Activated CD8-positive, alpha-beta memory T cell treated with anti-CD3 and anti-CD28 coated beads for 48 hours (primary cell): Measurements from ENCODE around the gene PCDHB13.
"Not testable (repeated sequence)": the region's sequence is repeated elsewhere in the genome, so short reads cannot be mapped to it uniquely, and the experiment has no call there.

Experiments
- DNase-seq, 3 experiments: peaks; one replicate each; pipeline ENCODE4 v3.0.0-alpha.2; 2020; ENCODE audit warnings: low read depth in 2 of 3, low spot score in 2 of 3

The PCDHB13 gene

DNA sequence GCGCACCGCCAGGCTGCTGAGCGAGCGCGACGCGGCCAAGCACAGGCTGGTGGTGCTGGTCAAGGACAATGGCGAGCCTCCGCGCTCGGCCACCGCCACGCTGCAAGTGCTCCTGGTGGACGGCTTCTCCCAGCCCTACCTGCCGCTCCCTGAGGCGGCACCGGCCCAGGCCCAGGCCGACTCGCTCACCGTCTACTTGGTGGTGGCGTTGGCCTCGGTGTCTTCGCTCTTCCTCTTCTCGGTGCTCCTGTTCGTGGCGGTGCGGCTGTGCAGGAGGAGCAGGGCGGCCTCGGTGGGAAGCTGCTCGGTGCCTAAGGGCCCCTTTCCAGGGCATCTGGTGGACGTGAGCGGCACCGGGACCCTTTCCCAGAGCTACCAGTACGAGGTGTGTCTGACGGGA, 12.1 kb upstream of the PCDHB13 start:
- DNase-seq: not testable (repeated sequence)

DNA sequence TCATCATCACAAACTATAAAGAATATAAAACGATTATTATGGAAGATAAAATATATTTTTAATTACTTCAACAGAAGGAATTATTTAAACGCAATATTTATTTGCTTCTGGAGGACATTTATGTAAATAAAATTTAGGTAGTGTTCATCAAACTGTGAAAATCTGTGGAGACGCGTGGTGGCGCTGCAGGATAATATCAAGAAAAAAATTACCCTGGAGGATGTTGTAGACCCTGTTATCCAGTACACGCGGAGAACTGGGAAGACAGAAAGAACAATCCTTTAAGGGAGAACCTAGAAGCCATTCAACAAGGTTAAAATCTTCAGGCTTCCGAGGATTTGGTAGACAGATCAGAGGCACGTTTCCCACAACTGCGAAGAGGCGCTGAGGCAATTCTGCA, 5.2 kb upstream of the PCDHB13 start, which contains the start of gene PCDHB12:
Gene PCDHB12 (plus strand): TSS at position 242 of the 400 bp plus-strand sequence. CDS start 189 bp downstream, outside the sequence.
- DNase-seq: no peak

DNA sequence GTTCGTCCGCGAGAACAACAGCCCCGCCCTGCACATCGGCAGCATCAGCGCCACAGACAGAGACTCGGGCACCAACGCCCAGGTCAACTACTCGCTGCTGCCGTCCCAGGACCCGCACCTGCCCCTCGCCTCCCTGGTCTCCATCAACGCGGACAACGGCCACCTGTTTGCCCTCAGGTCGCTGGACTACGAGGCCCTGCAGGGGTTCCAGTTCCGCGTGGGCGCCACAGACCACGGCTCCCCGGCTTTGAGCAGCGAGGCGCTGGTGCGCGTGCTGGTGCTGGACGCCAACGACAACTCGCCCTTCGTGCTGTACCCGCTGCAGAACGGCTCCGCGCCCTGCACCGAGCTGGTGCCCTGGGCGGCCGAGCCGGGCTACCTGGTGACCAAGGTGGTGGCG, 3.4 kb upstream of the PCDHB13 start:
- not testable (repeated sequence) for DNase-seq

DNA sequence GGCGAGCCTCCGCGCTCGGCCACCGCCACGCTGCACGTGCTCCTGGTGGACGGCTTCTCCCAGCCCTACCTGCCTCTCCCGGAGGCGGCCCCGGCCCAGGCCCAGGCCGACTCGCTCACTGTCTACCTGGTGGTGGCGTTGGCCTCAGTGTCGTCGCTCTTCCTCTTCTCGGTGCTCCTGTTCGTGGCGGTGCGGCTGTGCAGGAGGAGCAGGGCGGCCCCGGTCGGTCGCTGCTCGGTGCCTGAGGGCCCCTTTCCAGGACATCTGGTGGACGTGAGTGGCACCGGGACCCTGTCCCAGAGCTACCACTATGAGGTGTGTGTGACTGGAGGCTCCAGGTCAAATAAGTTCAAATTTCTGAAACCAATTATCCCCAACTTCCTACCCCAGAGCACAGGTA, 2.9 kb upstream of the PCDHB13 start:
- DNase-seq: not testable (repeated sequence)

DNA sequence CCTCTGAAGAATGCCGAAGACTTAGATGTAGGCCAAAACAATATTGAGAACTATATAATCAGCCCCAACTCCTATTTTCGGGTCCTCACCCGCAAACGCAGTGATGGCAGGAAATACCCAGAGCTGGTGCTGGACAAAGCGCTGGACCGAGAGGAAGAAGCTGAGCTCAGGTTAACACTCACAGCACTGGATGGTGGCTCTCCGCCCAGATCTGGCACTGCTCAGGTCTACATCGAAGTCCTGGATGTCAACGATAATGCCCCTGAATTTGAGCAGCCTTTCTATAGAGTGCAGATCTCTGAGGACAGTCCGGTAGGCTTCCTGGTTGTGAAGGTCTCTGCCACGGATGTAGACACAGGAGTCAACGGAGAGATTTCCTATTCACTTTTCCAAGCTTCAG, 864 bp downstream of the PCDHB13 start:
- not testable (repeated sequence) for DNase-seq

DNA sequence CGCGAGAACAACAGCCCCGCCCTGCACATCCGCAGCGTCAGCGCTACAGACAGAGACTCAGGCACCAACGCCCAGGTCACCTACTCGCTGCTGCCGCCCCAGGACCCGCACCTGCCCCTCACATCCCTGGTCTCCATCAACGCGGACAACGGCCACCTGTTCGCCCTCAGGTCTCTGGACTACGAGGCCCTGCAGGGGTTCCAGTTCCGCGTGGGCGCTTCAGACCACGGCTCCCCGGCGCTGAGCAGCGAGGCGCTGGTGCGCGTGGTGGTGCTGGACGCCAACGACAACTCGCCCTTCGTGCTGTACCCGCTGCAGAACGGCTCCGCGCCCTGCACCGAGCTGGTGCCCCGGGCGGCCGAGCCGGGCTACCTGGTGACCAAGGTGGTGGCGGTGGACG, 1.8 kb downstream of the PCDHB13 start:
- not testable (repeated sequence) for DNase-seq

DNA sequence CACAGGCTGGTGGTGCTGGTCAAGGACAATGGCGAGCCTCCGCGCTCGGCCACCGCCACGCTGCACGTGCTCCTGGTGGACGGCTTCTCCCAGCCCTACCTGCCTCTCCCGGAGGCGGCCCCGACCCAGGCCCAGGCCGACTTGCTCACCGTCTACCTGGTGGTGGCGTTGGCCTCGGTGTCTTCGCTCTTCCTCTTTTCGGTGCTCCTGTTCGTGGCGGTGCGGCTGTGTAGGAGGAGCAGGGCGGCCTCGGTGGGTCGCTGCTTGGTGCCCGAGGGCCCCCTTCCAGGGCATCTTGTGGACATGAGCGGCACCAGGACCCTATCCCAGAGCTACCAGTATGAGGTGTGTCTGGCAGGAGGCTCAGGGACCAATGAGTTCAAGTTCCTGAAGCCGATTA, 2.3 kb downstream of the PCDHB13 start:
- DNase-seq: not testable (repeated sequence)

DNA sequence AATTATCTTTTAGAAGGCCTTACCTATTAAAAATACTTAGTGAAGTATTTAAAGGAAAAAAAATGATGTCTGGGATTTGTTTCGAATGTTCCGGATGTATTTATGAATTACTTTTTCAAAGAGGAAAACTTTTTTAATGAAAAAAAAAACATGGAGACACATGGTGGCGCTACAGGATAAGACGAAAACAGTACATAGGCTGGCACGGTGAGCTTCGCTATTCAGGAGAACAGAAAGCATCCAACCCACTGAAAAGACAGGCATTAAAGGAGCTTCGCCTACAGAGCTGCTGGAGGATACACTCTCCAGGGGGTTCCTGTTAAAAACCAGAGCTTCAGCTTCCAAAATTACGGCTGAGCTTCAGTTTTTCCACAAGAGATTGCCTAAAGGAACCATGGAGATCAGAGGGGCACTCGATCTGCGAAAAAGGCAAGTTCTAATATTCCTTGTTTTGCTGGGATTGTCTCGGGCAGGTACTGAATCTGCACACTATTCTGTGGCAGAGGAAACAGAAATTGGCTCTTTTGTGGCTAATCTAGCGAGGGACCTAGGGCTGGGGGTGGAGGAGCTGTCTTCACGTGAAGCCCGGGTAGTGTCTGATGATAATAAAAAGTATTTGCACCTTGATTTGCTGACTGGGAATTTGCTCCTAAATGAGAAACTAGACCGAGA, 9.5 kb downstream of the PCDHB13 start, which contains the start of gene PCDHB14:
Gene PCDHB14 (plus strand): TSS at position 232 of the 672 bp plus-strand sequence. CDS start 163 bp downstream, at position 395.
- no peak for DNase-seq

DNA sequence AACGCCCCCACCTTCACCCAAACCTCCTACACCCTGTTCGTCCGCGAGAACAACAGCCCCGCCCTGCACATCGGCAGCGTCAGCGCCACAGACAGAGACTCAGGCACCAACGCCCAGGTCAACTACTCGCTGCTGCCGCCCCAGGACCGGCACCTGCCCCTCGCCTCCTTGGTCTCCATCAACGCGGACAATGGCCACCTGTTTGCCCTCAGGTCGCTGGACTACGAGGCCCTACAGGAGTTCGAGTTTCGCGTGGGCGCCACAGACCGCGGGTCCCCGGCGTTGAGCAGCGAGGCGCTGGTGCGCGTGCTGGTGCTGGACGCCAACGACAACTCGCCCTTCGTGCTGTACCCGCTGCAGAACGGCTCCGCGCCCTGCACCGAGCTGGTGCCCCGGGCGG, 11.1 kb downstream of the PCDHB13 start:
- DNase-seq: not testable (repeated sequence)

DNA sequence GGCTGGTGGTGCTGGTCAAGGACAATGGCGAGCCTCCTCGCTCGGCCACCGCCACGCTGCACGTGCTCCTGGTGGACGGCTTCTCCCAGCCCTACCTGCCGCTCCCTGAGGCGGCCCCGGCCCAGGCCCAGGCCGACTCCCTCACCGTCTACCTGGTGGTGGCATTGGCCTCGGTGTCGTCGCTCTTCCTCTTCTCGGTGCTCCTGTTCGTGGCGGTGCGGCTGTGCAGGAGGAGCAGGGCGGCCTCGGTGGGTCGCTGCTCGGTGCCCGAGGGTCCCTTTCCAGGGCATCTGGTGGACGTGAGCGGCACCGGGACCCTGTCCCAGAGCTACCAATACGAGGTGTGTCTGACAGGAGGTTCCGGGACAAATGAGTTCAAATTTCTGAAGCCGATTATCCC, 11.7 kb downstream of the PCDHB13 start:
- not testable (repeated sequence) for DNase-seq

DNA sequence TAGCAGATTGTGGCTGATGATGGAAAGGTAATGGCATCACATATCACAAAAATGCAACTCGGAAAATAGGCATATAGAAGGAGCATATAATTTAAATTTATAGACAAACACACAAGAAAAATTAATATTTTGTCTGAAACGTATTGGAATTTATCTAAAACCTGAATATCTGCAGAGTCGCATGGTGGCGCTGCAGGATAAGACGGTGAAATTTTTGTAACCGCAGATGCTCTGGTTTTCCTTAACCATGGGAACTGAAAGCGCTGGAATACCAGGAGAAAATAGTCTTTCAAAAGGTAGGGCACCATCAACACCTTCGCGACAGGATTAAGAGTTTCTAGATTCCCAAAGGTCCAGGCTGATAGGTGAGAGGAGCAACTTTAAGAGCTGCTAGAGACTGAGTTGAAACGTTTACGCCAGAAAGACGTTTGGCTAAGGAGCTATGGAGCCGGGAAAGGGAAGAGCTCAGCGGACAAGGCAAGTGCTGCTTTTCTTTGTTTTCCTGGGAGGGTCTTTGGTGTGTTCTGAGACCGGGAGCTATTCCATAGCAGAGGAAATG, 20.5 kb downstream of the PCDHB13 start:
- DNase-seq: no peak

DNA sequence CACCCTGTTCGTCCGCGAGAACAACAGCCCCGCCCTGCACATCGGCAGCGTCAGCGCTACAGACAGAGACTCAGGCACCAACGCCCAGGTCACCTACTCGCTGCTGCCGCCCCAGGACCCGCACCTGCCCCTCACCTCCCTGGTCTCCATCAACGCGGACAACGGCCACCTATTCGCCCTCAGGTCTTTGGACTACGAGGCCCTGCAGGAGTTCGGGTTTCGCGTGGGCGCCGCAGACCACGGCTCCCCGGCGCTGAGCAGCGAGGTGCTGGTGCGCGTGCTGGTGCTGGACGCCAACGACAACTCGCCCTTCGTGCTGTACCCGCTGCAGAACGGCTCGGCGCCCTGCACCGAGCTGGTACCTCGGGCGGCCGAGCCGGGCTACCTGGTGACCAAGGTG, 22.2 kb downstream of the PCDHB13 start:
- not testable (repeated sequence) for DNase-seq

DNA sequence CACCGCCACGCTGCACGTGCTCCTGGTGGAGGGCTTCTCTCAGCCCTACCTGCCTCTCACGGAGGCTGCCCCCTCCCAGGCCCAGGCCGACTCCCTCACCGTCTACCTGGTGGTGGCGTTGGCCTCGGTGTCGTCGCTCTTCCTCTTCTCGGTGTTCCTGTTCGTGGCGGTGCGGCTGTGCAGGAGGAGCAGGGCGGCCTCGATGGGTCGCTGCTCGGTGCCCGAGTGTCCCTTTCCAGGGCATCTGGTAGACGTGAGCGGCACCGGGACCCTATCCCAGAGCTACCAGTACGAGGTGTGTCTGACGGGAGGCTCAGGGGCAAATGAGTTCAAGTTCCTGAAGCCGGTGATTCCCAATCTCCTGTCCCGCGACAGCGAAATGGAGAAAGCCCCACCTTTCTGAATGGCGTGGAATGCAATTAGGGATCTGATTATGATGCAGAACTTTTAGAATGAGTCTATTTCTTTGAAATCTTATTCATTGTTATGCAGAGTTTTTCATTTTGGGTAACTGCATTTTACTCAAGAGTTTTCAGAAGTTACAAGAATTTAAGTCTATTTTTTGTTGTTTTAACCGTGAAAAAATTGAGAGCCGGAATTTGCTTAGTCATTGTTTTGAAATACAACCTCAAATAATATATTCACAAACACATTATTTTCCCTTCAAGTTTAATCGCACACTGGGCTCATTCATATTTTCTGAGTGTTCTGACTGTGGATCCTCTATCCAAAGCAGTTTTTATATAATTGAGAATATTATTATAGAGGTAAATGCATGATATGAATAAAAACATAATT, 23.0 kb downstream of the PCDHB13 start:
- no peak for DNase-seq

DNA sequence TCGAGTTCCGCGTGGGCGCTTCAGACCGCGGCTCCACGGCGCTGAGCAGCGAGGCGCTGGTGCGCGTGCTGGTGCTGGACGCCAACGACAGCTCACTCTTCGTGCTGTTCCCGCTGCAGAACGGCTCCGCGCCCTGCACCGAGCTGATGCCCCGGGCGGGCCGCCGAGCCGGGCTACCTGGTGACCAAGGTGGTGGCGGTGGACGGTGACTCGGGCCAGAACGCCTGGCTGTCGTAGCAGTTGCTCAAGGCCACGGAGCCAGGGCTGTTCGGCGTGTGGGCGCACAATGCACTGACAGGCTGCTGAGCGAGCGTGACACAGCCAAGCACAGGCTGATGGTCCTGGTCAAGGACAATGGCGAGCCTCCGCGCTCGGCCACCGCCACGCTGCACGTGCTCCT, 27.8 kb downstream of the PCDHB13 start:
- no peak for DNase-seq

DNA sequence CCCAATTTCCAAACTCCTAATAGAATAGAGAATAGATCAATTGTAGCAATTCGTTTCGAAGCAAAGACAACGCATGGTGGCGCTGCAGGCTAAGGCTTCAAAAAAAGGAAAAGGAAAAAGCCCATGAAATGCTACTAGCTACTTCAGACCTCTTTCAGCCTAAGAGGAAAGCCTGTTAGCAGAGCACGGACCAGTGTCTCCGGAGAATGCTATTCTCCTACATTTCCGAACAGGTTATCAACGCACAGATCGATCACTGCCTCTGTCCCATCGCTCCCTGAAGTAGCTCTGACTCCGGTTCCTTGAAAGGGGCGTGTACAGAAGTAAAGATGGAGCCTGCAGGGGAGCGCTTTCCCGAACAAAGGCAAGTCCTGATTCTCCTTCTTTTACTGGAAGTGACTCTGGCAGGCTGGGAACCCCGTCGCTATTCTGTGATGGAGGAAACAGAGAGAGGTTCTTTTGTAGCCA, 31.6 kb downstream of the PCDHB13 start, which contains the start of gene PCDHB15:
Gene PCDHB15 (plus strand): TSS at position 146 of the 468 bp plus-strand sequence. CDS start 184 bp downstream, at position 330.
- DNase-seq: no peak

DNA sequence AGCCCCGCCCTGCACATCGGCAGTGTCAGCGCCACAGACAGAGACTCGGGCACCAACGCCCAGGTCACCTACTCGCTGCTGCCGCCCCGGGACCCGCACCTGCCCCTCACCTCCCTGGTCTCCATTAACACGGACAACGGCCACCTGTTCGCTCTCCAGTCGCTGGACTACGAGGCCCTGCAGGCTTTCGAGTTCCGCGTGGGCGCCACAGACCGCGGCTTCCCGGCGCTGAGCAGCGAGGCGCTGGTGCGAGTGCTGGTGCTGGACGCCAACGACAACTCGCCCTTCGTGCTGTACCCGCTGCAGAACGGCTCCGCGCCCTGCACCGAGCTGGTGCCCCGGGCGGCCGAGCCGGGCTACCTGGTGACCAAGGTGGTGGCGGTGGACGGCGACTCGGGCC, 33.3 kb downstream of the PCDHB13 start:
- DNase-seq: not testable (repeated sequence)

DNA sequence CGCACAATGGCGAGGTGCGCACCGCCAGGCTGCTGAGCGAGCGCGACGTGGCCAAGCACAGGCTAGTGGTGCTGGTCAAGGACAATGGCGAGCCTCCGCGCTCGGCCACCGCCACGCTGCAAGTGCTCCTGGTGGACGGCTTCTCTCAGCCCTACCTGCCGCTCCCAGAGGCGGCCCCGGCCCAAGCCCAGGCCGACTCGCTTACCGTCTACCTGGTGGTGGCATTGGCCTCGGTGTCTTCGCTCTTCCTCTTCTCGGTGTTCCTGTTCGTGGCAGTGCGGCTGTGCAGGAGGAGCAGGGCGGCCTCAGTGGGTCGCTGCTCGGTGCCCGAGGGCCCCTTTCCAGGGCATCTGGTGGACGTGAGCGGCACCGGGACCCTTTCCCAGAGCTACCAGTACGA, 33.7 kb downstream of the PCDHB13 start:
- not testable (repeated sequence) for DNase-seq

DNA sequence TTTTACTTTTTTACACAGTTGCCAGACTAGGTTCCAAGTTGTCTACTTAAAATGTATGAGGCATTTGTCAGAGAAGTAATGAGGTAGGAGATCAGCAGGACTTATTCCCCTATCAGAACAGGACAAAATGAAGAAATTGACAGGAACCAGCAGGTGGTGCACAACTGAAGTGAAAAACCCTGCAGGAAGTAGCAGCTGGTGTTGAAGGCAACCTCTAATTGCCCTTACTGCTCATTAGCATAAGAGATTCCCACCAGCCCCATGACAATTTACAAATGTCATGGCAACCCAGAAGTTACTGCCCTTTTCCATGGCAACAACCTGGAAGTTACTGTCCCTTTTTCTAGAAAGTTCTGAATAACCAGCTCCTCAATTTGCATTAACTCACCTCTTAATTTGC, 36.9 kb downstream of the PCDHB13 start:
- DNase-seq: no peak

DNA sequence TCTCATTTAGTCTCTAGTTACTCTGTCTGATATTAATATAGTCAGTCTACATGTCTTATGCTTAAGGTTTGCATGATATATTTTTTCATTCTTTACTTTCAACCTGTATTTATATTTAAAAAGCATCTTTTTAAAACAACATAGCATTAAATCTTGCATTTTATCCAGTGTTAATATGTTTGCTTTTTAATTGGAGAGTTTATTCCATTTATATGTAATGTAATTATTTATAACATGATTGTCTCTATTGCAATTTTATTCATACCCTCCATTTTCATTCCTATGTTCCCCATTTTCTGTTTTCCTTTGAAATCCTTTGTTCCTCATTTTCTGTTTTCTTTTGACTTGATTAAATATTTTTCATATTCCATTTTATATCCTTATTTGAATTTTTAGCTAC, 44.7 kb downstream of the PCDHB13 start:
- no peak for DNase-seq

DNA sequence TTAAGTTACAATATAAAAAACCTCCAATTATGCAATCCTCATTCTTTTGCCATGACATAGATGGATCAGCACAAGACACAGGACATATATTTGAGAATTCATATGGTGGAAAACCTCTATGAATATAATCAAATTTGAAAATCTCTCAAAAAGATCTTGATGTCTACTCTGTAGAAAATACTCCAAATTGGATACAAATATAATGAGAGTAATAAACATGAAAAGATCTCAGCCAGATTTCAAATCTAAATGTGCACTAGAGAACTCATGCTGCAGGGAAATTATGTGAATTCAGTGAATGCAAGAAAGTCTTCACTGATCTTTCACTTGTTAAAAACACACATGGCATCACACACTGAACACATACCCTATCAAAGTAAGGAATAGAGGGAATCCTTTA, 45.2 kb downstream of the PCDHB13 start:
- no peak for DNase-seq

DNA sequence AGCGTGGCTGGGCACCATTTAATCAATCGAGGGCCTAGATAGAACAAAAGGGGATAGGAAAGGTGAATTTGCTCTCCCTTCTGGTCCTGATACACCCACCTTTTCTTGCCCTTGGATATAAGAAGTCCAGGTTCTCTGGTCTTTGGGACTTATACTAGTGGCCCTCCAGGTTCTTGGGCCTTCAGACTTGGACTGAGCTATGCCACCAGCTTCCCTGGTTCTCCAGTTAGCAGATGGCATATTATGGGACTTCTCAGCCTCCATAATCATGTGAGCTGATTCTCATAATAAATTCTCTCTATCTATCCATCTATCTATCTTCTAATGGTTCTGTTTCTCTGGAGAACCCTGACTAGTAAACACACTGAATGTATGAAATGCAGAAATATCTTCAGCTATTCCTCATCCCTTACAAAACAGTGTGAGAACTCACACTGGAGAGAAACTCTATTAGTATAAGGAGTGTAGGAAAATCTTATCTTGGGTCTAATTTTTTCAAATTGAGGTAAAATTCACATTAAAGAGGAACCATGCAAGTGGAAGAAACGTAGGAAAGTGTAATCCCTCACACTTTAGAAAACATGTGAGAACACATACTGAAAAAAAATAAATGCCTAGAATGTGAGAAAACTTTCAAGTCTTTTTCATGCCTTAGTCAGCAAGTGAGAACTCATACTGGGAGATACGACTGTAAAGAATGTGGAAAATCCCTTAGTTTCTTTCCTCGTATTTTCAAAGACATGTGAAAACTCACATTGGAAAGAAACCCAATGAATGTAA, 46.9 kb downstream of the PCDHB13 start:
- no peak for DNase-seq
